Amniotic epithelial cell (primary cell): Measurements from ENCODE around the gene AHI1.

Experiments used
- DNase-seq: peaks from one replicate; pipeline ENCODE4 v3.0.0-alpha.2; 2010; ENCODE audit warnings: low read depth

AHI1 gene

DNA sequence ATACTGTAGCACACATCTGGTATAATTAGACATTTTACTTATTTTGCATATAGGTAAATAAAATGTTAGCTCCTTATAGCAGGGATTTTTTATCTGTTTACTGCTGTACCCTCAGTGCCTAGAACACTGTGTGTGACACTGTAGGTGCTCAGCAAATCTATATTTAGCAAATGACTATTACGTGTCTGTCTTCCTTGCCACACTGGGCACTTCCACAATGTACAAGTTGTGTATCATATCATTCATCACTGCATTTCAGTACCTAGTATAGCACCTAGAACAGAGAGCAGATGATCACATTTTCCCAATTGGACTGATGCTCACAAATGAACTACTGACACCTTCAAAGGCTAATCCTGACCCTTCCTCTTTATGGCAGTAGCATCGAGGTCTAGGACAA, 200.8 kb downstream of the AHI1 start:
- no peak for DNase-seq

GRCh38 chr6:135295085-135295484, 202.5 kb downstream of the AHI1 start:
- DNase-seq: no peak

- DNase-seq: peak; percentile 63
Measured at GRCh38 chr6:135291288-135292076, 206.1 kb downstream of the AHI1 start.

GRCh38 chr6:135289816-135290215, 207.7 kb downstream of the AHI1 start:
- no peak for DNase-seq

DNA sequence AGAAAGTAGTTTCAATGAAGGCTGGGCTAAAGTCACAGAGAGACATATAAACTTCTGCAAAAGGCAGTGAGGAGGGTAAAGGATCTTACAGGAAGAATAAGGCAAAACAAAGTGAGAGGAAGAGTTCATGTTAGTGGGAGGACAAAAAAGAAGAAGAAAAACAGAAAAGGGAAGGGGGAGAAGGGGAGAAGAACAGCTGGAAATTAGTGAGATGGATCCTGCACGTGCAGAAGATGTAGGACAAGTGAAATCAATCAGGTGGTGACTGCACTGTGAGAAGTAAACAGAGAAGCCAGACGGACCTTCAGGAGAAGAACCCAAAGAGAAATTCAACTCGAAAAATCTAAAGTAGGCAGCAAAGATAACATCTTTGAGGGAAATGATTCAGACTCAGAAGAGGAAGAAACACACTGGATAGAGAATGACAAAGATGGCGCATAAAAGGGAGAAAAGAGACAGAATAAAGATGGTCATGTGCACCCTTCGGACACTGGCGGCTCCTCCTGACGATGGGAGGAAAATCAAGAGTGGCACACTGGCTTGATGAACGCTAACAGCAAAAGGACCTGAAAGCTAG, 210.5 kb downstream of the AHI1 start:
- DNase-seq: no peak

- DNase-seq: no peak
Measured at GRCh38 chr6:135285165-135285564, 212.4 kb downstream of the AHI1 start.

- no peak for DNase-seq
Measured at GRCh38 chr6:135283926-135284325, 213.6 kb downstream of the AHI1 start.

GRCh38 chr6:135282395-135282794, 215.1 kb downstream of the AHI1 start:
- DNase-seq: no peak

GRCh38 chr6:135281964-135282363, 215.6 kb downstream of the AHI1 start:
- no peak for DNase-seq

DNA sequence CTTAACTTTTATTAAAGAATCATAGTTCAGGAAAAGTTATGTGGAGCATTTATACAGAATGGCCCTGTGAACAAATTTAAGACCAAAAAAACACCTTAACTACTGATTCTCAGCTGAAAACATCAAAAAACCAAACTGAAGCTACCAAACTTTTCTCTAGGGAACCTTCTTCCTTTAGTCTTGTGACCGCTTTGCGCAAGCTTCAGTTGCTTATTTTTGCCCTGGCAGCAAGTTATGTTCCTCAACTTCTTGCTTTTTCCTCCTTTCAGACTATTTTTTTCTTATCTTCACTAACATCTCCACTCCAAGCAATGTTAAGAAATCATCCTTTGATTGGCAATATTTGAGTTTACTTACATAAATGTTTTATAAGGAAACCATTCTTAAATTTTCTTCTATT, 216.3 kb downstream of the AHI1 start:
- DNase-seq: peak; percentile 46

DNA sequence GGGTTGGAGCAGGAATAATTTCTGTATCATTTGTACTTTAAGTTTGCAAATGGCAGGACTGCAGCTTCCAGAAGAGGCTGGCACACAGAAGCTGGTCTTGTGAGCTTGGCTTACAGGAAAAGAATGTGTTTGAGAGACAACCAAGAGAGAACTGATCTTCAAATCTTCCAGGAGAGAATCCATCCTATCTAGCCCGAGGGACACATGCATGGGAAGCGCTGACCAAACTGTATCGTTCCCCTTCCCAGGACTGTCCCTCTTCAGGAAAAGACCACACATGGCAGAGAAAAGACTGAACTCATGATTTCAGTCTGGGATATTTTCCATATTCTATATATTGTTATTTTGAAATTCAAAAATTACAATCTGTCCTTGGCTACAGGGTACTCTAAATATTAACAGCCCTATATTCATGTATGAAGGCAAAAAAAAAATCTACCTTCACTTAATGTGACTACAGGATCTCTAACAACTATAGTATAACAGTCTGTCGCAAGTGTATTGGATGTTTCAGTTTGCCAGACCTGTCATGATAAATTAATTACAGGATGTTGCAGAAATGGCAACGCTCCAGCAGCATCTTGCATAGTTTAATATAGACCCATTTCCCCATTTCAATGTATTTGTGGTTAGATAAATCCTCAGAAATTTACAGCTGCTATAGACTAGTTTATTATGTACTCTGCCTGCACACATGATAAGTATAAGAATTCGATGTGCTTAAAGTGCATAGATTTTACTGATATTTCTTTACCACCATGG, 217.0 kb downstream of the AHI1 start:
- DNase-seq: peak; percentile 84

DNA sequence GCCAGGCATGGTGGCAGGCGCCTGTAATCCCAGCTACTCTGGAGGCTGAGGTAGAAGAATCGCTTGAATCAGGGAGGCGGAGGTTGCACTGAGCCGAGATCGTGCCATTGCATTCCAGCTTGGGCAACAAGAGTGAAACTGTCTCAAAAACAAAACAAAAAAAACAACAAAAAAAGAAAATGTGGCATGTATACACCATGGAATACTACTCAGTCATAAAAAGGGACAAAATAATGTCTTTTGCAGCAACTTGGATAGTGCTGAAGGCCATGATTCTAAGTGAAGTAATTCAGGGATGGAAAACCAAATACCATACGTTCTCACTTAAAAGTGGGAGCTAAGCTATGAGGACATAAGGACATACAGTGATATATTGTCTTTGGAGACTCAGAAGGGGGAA, 220.1 kb downstream of the AHI1 start:
- no peak for DNase-seq

- peak; percentile 74 for DNase-seq
Measured at GRCh38 chr6:135274561-135275293, 222.8 kb downstream of the AHI1 start.

GRCh38 chr6:135271626-135272025, 225.9 kb downstream of the AHI1 start:
- DNase-seq: no peak

GRCh38 chr6:135270676-135271536, 226.6 kb downstream of the AHI1 start:
- DNase-seq: peak; percentile 22

GRCh38 chr6:135269481-135269891, 228.1 kb downstream of the AHI1 start:
- DNase-seq: no peak

DNA sequence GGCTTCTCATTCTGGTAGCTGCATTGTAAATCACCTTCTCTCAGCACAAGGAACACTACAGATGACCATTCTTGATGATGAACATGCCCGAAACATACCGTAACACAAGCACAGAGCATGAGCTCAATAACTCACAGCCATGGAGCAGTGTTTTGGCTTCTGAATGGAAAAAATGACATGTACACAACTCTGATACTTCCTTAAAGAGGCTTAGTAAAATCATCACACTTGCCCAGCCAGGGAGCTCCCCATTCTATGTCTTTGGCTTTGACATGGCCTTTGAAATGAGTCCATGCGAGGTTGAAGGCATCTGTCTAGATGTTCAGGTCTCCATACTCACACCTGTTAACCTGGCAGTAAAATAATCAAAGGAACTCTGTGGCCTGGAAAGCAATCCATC, 228.8 kb downstream of the AHI1 start:
- no peak for DNase-seq

DNA sequence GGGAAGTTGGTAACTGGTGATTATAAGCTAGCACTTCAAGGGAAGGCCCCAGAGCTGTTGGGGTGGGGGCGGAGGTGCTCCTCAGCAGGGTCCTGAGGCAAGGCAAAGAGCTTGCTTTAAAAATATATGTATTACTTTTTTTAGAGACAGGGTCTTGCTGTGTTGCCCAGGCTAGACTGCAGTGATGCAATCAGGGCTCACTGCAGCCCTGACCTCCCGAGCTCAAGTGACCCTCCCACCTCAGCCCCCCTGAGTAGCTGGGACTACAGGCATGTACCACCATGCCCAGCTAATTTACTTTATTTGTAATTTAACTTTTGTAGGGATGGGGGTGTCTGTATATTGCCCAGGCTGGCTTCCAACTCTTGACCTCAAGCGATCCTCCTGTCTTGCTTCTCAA, 229.3 kb downstream of the AHI1 start:
- no peak for DNase-seq

DNA sequence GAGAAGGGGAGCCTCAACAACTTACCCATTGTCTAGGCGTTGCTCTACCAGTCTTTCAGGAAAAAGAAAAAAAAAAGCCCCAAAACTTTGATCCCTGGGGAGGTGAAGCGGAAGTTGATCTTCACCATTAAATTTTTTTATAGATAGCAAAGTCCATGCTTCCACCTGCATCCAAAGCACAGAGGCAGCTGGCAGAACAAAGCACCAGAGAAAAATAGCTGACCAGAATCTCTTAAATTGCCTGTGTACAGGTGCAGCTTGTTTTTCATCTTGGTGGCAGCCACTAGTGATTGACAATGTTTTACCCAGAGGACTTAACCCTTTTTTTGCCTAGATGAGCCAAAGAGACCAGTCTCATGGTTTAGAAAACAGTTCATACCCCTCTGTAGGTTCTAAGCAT, 230.5 kb downstream of the AHI1 start:
- DNase-seq: no peak

- DNase-seq: no peak
Measured at GRCh38 chr6:135266675-135267074, 230.9 kb downstream of the AHI1 start.

GRCh38 chr6:135265278-135265677, 232.3 kb downstream of the AHI1 start:
- DNase-seq: no peak
